SIG-M5 (cell line): ENCODE data around the gene RHBDF1.

Source experiments
- DNase-seq: peaks from one replicate; lab custom pipeline; 2025; lab: John Stamatoyannopoulos, UW

The RHBDF1 gene

DNA sequence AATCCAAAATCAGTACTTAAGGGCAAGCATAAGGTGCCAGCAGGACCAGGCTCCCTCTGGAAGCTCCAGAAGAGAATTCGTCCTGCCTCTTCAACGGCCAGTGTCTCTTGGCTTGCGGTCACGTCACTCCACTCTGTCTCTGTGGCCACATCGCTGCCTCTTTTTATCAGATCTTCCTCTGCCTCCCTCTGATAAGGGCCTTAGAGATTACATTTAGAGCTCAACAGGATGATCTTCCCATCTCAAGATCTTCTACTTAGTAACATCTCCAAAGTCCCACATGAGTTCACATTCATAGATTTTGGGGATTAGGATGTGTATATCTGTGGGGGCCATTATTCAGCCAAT lies 22.5 kb upstream of the RHBDF1 start:
- no peak for DNase-seq

DNA sequence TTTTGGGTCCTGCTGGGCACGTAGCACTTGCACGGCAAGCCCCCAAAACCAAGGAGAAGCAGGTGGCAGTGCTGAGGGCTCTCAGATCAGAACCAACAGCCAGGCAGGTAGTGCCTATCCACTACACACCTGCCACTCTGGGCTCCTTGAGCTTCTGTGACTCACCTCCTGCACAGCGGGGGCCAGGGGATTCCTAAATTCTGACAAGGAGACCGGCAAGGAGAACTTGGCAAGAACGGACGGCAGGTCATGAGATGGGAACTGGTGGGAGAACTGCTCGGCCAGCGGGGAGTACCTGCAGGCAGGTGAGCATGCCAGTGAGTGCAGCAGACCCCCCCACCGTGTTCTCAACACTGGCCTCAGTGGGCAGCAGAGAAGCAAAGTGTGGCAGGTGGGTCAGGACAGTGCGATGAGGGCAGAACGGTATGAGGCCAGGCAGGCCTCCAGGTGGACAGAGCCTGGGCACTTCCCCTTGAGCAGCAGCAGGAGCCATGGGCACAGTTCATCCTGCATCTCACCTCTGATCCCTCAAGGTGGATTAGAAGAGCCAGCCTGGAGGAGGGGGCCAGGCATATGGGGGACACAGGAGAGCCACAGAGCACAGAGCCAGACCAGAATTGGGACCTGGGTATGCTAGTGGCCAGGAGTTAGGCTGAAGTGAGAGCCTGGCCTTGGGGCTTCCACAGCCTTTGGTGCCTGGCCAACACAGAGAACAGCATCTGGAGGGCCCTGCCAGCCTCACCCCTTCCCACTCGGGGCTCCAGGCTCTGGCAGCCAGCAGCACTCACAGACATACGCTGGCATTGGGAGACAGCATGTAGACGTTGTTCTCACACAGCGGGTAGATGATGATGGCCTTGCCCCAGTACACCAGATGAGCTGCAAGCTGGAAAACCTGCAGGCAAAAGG lies 20.3 kb upstream of the RHBDF1 start:
- no peak for DNase-seq

DNA sequence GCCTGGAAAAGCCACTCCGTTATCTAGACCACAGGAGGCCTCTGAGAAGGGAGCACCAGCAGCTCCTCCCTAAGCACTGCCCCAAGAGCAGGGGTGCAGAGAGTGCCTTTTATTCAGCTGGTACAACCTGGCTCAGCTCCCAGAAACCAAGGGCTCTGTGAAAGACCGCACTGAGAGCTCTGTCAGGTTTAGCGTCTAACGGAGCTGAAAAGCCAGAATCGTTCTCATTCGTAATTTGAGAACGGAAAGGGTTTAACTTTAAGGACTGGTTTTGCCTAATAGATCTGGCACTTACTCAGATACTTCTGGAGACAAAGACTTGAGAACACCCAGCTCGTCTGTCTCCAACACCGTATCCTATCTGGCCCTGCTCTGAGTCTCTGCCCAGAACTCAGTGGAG lies 19.1 kb upstream of the RHBDF1 start:
- no peak for DNase-seq

DNA sequence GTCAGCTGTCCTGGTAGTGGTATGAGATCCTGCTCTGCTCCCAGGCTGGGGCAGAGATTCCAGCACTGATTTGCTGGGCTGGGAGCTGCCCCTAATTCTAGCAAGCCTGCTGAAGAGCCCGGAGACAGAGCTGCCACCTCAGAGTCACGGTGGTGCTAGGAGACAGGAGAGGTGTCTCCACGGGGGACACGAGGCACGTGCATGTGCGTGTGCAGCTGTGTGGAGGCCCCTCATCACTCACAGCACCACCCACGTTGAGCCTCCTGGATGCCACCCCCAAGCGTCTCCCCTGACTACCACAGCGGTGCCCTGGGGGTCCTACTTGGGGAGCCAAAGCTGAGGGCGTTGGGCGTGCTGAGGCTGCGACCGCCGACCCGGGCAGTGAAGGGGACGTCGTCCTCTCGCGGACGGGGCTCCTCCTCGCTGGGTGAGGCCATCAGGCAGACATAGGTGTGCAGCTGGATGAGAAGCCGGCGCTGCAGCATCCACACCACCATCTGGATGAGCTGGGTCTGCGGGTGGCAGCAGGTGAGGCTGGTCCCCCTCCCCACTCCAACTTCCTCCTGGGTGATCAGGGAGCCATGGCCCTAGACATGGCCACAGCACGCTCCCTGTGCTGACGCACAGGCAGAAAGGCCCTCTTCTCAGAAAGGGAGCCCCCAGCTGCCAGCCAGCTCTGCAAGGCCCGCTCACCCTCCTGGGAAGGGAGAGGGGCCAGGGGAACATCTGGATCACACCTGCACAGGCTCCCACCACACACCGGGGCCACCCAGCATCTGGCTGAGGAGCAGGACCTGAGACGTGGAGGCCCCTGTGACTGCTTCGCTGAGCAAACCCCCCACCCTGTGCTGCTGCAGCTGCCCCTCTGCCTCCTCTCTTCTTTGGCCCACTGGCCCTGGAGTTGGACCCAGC lies 17.2 kb upstream of the RHBDF1 start:
- no peak for DNase-seq

DNA sequence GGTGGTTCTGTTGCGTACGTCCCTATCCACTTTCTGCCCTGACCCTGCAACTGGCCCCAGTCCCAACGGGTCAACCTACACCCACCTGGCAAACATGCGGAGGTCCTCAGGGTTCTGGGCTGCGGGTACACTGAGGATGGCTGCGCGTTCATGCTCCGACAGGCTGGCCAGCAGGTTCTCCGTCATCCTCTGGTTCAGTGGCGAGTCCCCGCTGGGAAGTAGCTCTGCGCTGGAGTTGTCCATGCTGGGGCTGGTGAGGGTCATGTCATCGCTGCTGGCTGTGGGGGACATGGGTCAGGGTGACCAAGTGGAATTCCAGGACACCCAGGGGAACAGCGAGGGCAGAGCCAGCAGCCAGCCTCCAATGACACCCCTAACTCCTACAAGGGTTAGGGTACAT lies 16.2 kb upstream of the RHBDF1 start:
- no peak for DNase-seq

DNA sequence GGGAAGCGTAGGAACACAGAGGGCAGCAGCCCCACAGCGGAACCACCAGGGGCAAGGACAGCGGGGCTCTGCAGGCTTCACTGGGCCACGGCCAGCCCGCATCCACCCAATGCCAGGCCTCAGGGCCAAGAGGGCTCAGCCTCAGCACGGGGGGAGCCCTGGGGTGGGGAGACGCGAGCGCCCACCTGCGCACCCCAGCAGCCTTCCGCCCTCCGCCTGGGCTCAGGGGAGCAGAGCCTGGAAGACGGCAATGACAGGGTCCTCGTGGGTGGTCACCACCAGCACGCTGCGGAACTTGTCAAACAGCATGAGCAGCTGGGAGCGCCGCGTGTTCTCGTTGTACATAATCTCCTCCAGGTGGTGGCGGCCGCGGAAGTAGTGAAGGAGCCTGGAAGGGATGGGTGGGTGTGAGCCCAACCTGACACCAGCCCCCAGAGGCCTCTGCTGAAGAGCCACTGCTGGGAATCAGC lies 14.1 kb upstream of the RHBDF1 start:
- no peak for DNase-seq

DNA sequence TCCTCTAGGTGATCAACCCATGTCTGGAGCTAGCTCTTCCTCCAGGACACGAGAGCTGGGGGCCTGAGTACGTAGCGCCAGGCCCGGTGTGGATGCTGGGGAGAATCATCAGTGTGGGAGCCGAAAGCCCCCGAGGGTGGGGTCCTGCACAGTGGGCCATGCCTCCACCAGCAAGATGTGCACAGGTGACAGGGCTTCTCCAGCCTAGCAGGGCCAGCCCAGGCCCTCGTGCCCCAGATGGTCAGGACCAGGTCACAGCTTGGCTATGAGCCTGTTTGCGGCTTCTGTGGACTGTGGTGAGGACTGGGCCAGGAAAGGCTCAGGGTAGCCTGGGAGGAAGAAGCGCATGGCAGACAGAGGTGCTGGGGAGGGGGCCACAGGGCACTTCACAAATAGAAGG lies 13.4 kb upstream of the RHBDF1 start:
- no peak for DNase-seq

DNA sequence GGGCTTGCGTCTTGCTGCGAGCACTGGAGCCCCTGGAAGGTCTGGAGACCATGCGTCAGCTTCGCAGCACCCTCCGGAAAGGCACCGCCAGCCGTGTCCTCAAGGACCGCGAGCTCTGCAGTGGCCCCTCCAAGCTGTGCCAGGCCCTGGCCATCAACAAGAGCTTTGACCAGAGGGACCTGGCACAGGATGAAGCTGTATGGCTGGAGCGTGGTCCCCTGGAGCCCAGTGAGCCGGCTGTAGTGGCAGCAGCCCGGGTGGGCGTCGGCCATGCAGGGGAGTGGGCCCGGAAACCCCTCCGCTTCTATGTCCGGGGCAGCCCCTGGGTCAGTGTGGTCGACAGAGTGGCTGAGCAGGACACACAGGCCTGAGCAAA lies 13.0 kb upstream of the RHBDF1 start:
- no peak for DNase-seq

DNA sequence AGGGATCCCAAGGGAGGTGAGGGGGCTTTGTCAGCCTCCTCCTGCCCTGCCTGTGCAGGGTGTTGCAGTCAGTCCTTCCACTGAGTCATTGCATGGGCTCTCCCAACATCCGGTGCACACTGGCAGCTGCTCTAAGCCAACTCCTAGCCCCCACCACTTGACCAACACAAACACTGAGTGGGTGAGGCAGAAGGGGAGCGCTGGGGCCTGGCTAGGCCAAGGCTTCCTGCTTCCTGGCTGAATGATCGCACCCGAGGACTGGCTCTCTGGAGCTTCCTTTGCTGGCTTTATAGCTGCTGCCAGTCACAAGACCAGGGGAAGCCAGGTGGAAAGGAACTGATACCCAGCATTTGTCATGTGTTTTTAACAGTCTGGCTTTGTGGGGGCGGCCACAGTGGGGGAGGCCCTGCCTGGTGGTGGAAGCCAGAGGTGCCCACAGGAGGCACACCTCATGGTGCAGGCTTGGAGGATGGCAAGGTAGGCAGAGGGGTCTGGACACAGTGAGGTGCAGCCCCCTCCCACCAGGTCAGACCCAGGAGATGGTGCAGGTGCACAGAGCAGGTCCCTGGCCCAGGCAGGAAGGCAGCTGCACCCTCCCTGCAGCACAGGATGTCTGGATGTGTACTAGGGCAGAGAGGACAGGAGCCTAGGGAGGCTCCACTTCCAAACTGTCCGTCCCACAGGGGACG lies 12.4 kb upstream of the RHBDF1 start:
- no peak for DNase-seq

DNA sequence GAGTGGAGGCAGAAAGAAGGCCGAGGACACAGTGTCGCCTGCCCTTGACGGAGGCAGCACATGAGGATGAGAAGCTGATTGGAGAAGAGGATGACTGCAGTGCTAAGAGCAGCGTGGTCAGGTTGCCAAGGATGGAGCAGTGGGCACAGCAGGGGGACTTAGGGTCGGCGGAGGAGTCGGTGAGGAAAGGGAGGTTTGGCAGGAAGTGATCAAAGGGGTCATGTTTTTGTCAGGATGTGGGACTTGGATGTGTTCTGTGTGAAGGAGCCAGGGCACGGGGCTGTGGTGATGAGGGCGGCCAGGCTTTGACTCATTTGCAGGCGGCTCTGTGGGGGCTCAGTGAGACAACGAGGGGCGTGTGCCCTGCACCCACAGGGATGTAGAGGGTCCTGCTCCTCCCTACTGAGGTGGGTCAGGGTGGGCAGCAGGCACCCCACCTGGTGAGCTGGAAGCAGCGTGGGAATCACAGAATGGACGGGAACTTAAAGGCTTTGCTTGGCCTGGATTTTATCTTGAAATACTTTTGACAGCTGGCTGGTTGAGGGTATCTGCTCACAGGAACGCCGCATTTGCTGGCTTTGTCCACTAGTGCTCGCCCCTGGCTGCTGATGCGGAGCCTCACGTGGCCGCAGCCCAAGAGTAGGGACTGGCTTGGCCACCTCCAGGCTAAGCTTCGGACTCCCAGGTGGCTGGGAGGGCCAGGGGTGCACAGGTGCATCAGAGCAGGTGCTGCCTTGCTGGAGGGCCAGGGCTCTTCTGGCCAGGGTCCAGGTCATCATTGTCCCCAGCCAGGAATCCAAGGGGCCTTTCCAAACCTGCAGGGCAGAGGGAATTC lies 11.6 kb upstream of the RHBDF1 start:
- DNase-seq: no peak

DNA sequence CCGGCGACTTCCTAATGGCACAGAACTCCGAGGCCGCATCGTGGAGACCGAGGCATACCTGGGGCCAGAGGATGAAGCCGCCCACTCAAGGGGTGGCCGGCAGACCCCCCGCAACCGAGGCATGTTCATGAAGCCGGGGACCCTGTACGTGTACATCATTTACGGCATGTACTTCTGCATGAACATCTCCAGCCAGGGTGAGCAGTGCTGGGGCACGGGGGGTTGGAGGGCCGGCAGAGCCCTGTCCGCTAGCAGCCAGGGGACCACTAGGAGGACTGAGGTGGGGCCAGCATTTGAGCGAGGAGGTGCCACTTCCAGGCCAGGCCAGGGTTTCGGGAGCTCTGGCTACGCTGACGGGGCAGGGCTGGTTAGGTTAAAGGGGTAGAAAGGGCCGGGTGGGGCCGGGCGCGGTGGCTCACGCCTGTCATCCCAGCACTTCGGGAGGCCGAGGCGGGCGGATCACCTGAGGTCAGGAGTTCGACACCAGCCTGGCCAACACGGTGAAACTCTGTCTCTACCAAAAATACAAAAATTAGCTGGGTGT lies 10.7 kb upstream of the RHBDF1 start:
- DNase-seq: no peak

DNA sequence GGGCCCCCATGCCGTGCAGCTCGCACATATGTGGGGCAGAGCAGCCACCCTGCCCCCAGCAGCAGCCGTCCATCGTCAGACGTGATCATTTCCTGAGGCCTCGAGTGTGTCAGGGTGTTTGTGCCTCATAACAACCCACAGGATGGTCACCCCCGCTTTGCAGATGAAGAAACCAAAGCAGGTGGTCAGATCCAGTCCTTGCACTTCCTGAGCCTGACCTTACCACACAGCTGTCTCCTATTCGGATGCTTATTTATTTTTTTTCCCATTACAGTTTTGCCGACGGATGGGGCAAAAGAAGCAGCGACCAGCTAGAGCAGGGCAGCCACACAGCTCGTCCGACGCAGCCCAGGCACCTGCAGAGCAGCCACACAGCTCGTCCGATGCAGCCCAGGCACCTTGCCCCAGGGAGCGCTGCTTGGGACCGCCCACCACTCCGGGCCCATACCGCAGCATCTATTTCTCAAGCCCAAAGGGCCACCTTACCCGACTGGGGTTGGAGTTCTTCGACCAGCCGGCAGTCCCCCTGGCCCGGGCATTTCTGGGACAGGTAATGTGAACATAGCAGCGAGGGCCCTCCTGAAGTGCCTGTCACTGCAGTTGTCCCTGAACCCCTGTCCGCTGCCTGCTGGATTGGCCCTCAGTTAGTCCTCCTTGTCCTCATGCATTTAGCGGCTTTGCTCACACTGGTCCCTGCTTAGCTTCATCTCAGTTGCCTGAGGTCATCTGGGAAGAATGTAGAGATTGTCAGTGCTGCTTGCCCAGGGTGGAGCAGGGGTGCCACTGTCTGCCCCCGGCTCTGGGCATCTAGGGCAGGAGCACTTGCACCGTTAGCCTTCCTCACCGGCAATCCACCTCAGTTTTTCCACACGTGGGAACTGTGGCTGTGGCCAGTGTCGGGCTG lies 7.0 kb upstream of the RHBDF1 start:
- DNase-seq: no peak

DNA sequence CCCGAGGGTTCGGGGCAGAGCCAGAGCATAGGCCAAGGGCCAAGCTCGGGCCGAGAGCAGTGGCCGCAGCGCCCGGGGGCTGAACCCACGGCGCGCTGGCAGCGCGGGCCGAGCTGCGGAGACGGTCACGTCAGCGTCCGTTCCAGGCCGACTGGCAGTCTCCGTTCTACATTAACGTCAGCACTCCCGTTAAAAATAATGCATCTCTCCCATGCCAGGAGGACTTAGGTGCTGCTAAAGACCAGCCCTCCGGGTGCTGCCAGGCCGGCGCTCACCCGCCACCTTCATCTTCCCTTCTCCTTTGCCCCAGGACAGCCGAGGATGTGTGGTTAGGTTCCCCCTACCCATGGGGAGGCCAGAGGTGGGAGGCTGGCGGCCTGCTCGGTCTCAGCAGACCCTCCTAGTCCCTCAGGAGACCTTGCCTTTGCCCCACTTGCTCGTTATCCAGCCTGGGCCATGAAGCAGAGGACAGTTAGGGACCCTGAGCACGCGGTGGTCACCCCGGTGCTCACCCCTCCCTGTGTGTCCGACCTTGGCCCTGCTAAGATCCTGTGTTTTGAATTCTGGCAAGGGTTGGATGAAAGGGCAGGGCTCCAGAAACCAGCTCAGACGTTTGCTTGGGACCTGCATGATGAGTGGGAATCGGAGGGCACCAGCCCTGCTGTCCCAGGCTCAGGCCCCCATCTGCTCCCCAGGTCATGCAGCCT lies 6.2 kb upstream of the RHBDF1 start:
- no peak for DNase-seq

DNA sequence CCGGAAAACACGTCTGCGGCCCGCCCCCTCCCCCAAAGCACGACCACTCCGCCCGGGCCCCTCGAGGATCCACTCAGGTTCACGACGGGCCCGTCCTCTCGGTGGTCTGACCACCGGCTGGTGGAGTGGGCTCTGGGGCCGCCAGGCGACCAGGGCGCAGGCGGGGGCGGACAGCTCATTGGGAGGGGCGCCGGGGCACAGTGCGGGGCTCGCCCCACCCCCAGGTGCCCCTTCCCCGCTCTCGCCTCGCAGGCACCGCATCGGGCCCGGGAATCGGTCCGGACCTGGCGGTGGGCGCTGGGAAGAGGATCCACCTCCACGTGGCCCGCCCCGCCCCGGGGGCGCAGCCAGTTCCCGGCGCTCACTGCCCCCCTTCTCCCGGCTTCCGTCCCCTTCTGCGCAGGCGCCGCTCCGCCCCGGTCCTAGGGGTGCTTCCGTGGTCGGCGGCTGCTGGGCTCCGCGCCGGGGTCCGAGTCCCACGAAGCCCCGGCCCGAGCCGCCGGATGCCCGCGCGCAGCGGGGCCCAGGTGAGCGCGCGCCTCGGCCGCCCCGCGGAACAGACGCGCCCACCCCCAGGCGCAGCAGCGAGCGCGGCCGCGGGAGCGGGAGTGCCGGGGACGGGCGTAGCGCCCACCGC lies 5.5 kb upstream of the RHBDF1 start, which contains the start of gene MPG:
MPG (plus strand) TSS at position 419 of the 637 bp plus-strand sequence; CDS start at position 504, 85 bp downstream.
- no peak for DNase-seq

DNA sequence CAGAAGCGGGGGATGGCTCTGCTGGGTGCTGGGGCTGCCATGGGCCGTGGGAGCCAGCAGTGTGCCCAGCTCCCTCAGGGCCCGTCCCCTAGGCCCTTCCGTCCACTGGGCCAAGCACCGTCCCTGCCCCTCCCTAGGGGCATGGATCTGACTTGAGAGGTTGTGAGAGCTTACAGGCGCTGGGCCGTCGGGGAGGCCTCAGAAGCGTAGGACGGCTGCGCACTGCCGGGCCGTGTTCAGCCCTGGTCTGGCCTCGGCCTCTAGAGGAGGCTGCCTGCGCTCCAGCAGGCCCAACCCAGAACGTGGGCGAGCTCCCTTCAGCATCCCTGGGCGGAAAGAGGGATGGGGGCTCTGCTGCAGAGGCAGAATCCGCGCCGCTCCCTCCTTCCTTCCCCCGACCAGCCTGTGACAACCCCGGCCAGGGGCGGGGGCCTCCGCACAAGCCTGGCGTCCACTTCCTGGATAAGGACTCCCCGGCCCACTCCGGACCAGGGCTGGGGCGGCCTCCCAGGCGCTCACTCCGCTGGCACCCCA lies 4.9 kb upstream of the RHBDF1 start:
- no peak for DNase-seq

DNA sequence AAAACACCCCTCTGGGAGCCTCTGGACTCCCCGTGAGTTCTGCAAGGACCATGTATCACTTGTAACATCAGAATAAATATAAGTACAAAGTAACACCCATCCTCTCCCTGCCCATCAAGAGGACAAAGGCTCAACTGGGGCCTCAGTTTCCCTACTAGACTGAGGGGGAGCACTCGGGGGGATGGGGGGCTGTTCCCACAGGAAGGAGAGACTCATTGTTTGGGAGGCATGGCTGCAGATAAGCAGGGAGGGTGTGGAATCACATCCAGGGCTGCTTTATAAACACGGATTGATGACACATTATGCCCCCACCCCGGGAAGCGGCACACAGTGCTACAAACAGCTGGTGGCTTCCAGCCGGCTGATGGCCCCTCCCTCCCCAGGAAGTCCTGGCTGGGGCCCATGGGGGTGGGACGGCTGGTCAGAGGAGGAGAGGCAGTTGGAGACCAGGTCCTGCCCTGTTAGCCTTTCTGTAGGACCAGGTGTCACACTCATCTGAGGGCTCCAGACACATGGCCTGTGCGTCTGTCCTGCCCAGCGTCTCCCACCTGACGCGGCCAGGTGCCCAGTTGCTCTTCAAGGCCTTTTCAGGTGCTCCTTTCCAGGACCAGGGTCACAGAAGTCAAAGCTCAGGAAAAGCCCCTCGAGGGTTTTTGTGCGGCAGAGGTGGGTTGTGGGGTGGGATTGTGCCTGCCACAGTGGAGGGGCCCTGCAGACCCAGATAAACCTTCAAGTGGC lies 4.3 kb upstream of the RHBDF1 start:
- no peak for DNase-seq

DNA sequence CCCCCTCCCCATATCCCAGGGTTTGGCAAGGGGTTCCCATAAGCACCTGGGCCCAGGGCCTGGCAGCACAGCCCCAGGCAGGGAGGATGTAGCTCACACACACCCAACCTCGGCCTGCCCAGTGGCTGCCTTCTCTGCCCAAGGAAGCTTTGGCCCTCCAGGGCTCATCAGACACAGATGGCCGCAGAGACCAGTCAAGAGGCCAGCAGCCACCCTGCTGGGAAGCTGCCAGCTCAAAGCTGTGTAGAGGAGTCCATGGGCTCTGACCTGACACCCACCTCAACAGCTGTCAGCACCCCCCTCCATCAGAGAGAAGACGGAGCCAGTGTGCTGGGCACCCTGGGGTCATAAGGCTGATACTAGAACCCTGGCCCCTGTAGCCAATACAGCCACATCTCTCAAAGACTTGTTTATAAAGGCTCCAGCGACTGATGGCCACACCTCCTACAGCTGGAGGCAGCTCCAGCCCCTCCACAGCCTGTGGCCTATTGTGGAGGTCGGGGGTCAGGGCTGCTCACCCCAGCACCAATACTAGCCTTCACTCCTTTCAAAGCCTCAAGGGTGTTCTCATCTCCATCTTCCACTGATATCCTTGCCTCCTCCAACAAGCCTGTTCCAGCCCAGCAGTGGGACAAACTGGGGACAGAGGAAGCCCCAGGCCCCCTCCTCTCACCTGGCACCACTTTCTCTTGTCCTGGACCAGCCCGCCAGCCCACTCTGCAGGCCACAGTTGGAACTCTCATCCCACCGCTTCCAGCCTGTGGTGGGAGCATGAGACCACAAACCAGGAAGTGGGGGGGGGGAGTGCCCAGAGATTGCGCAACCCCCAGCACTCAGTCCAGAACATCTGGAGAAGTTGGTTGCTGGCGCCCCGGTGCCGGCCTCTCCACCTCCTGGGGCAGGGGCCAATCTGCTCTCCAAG lies 3.4 kb upstream of the RHBDF1 start:
- DNase-seq: no peak
